Adrenal gland (tissue), 5 donors: ENCODE measurements around the gene MOV10.

Experiments
- POLR2A ChIP-seq, 2 donors: fragments of 450-650 bp; IDR thresholded peaks; one replicate each; pipeline ENCODE4 v1.6.1; 2017; ENCODE audit warnings: antibody characterized with exemption in 2 of 2, mild to moderate bottlenecking in 2 of 2, moderate library complexity in 1 of 2
- TF ChIP-seq, protein P1 (sequence below), 6 experiments: fragments of 450-650 bp in 4 of 6; fragments of 200-600 bp in 2 of 6; sonication (generic) in 1 of 6; IDR thresholded peaks; 1 replicate in 5 of 6; 2 replicates in 1 of 6; pipeline versions ENCODE4 v1.5.1 to v1.8.0; 2016 to 2021; ENCODE audit warnings: antibody characterized with exemption in 6 of 6, mild to moderate bottlenecking in 2 of 6, moderate library complexity in 1 of 6
- donor health status: DM: no; HTN: no; CAD: no.

DNA sequence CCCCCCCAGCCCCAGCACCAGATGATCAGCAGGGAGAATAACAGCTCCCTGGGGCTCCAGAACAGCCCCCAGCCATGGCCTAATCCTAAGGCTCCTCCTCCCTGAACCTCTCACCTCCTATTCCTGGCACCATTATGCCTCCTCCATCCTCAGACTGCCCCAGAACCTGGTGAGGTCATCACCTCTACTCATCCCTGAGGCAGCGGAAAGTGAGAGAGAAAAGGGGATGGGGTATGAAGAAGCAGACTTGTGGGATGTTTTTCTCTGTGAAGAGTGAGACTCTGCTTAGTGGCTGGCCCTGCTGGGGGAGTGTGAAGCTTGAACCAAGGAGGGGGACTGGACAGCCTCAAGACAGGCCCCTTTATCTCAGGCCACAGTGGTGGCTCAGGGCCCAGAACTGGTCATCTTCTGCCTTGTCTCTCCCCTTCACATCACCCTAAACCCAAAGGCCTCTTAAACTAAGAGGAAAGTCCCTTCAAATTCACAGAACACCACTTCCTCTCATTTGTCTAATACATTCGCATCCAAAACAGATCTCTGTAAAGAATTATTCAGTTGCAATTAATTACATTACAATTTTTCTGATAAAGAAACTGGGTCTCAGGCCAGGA is 42.9 kb downstream of the MOV10 start:
- TF ChIP-seq, protein P1, sequence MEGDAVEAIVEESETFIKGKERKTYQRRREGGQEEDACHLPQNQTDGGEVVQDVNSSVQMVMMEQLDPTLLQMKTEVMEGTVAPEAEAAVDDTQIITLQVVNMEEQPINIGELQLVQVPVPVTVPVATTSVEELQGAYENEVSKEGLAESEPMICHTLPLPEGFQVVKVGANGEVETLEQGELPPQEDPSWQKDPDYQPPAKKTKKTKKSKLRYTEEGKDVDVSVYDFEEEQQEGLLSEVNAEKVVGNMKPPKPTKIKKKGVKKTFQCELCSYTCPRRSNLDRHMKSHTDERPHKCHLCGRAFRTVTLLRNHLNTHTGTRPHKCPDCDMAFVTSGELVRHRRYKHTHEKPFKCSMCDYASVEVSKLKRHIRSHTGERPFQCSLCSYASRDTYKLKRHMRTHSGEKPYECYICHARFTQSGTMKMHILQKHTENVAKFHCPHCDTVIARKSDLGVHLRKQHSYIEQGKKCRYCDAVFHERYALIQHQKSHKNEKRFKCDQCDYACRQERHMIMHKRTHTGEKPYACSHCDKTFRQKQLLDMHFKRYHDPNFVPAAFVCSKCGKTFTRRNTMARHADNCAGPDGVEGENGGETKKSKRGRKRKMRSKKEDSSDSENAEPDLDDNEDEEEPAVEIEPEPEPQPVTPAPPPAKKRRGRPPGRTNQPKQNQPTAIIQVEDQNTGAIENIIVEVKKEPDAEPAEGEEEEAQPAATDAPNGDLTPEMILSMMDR (IDR thresholded peaks at IDR 0.05): no peak
- no peak for TF ChIP-seq POLR2A (IDR thresholded peaks at IDR 0.05)
